ENCODE results near the gene STRIP2. TPM values are rescaled to one million over a fixed set of nuclear protein-coding genes. Genes with fewer than 3 reads are reported as not detected.

STRIP2 gene, protein sequence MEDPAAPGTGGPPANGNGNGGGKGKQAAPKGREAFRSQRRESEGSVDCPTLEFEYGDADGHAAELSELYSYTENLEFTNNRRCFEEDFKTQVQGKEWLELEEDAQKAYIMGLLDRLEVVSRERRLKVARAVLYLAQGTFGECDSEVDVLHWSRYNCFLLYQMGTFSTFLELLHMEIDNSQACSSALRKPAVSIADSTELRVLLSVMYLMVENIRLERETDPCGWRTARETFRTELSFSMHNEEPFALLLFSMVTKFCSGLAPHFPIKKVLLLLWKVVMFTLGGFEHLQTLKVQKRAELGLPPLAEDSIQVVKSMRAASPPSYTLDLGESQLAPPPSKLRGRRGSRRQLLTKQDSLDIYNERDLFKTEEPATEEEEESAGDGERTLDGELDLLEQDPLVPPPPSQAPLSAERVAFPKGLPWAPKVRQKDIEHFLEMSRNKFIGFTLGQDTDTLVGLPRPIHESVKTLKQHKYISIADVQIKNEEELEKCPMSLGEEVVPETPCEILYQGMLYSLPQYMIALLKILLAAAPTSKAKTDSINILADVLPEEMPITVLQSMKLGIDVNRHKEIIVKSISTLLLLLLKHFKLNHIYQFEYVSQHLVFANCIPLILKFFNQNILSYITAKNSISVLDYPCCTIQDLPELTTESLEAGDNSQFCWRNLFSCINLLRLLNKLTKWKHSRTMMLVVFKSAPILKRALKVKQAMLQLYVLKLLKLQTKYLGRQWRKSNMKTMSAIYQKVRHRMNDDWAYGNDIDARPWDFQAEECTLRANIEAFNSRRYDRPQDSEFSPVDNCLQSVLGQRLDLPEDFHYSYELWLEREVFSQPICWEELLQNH
- total RNA-seq (2022; extraction: Qiagen RNA extraction): 5.1 to 7.7 TPM (median 5.6 TPM) in 5 replicates

DNA sequence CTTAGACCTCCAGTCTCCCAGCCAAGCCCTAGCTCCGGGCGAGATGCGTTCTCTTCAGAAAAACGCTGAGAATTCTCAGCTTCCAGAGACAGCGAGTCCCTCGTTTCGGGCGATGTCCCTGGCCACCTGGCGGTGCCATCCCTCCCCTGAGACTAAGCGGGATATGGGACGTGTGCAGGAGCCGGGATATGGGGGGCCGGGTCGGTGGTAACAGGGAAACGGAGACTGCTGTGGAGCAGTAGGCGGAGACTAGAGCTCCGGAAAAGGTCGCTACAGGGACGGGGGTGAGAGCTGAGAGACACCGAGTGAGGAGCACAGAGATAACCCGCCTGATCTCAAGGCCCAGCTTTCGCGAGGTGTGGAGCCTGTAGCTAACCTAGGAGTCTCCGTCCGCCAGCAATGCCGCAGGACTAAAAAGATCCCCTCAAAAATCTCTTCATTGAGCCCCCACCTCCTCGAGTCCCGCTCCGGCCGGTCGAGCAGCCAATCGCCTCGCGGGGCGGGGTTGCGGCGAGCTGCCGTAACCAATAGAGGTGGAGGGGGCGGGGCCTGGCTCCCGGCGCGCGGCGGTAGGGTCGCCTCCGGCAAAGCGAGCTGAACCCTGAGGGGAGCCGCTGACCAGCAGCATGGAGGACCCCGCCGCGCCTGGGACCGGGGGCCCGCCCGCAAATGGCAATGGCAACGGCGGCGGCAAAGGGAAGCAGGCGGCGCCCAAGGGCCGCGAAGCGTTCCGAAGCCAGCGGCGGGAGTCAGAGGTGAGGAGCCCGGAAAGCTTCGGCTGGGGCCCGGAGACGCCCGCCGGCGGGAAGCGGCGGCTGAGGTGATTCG lies at the start of gene STRIP2:
Gene STRIP2 (plus strand): TSS at position 586 of the 828 bp plus-strand sequence. CDS start 41 bp downstream, at position 627.

DNA sequence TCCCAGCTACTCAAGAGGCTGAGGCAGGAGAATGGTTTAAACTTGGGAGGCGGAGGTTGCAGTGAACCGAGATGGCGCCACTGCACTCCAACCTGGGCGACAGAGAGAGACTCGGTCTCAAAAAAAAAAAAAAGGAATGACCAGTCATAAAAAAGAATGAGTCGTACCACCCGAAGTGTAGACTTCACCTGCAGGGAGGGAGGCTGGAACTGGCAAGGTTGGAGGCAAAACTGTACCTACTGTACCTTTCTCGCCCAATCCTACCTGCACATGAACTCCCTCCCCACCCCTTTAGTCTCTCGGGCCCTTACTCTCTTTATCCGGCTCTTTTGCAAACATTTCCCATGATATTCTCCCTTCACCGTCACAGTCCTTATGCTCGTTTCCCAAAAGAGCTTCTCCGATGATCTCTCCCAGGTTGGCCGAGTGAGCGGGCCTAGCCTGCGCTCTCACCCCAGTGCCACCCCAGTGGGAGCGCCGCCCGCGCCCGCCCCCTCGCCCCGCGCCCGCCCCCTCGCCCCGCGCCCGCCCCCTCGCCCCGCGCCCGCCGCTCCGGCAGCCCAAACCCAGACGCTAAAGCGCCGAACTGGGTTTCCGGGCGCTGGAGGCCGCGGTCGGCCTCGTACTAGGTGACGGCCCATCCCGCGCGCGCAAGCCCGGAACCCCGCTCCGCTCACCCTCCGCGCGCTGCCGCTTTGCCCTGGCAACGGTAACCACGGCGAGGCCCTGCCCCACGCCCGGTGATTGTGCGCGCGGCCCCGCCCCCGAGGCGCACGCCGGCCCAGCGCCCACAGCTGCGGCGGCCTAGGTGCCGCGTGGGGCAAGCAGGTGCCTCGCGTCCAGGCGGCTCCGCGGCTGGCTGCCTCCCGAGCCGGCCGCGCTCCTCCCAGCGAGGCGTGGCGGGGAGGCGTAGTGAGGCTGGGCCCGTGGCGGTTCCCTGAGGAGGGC lies 67.8 kb downstream of the STRIP2 start, which contains the start of gene SMKR1:
Gene SMKR1 (plus strand): TSS at position 772 of the 948 bp plus-strand sequence. CDS start 294 bp downstream, outside the sequence.

Other genes starting within 250 kb of the STRIP2 start
- 10.6 to 14.5 TPM (median 12.6 TPM) in 5 replicates for gene SMO, start 245.8 kb upstream of the STRIP2 start, total RNA-seq (2022; extraction: Qiagen RNA extraction)
- gene AHCYL2, start 209.4 kb upstream of the STRIP2 start, total RNA-seq (2022; extraction: Qiagen RNA extraction): 4.4 to 6.7 TPM (median 6.2 TPM) in 5 replicates
- 7.6 to 10.0 TPM (median 7.9 TPM) in 5 replicates for gene SMKR1, start 68.1 kb downstream of the STRIP2 start, total RNA-seq (2022; extraction: Qiagen RNA extraction)
- gene NRF1, start 177.3 kb downstream of the STRIP2 start, total RNA-seq (2022; extraction: Qiagen RNA extraction): 9.3 to 12.4 TPM (median 10.7 TPM) in 5 replicates

Data from A549 treated with dexamethasone at 1 μM for 4 hours (cell line).